HCT116 (cell line): ENCODE measurements around the gene TMEM141.
"Not testable (repeated sequence)": the region's sequence is repeated elsewhere in the genome, so short reads cannot be mapped to it uniquely, and the experiment has no call there.

Source experiments
- EGR1 ChIP-seq: IDR thresholded peaks from 2 replicates; pipeline ENCODE4 v1.6.1; 2012; ENCODE audit warnings: low read depth
- SRF ChIP-seq: IDR thresholded peaks from 2 replicates; pipeline ENCODE4 v1.6.1; 2012; ENCODE audit warnings: low read depth
- ZNF274 ChIP-seq: fragments of 200-500 bp; sonication (Bioruptor generic); IDR thresholded peaks from 2 replicates; pipeline ENCODE4 v1.6.1; 2014; ENCODE audit warnings: mild to moderate bottlenecking, low read depth, low read length, inconsistent platforms

DNA sequence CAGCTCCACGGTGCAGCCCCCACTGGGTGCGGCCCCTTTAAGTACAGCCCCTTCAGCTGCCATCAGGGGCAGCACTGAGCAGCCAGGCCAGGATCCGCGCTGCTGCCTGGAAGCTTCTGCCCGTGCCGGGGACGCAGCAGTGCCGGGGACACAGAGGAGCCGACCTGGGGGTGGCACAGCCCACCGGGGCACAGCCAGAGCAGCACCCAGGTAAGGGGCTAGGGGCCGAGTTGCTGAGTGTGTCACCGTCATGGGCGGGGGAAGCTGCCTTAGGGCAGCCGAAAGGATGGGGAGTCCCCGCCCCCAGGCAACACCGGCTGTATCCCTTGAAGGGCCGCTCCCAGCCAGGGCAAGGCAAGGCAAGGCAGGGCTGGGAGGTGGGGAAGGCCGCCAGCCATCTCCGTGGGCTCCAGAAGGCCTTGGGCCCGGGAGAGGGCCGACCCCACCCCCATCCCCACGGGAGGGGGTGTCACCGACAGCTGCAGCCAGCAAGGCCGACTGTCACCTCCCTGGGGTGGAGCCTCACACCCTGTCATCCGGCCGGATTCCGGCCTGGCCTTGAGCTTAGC is 51.3 kb downstream of the TMEM141 start, which contains the start of gene AJM1:
- TF ChIP-seq EGR1, SRF, ZNF274: not testable (repeated sequence)
